Stimulated activated effector memory CD8-positive, alpha-beta T cell treated with anti-CD3 and anti-CD28 coated beads, Interleukin-12 subunit alpha, Interleukin-12 subunit beta, amount 100 ng/mL, for 72 hours (primary cell): Measurements from ENCODE around the gene ELF5.
A peak's percentile ranks its signal among the peaks of the same experiment; 100 is the strongest.

Experiments used
- ATAC-seq: fragments of 150-1000 bp; cut with Tn5 transposase; 2 replicates; pipeline ENCODE4 v1.10.0; 2021
- DNase-seq, 2 donors: peaks; one replicate each; pipeline ENCODE4 v3.0.0; 2021 to 2022; ENCODE audit warnings: low spot score in 2 of 2
- H3K27ac Mint-ChIP-seq: one replicate; pipeline ENCODE4 v1.8.0; 2022; ENCODE audit warnings: mild to moderate bottlenecking, mixed read lengths
- H3K36me3 Mint-ChIP-seq: one replicate; pipeline ENCODE4 v1.8.0; 2022; ENCODE audit warnings: mild to moderate bottlenecking, mixed read lengths
- H3K4me1 Mint-ChIP-seq: one replicate; pipeline ENCODE4 v1.8.0; 2022; ENCODE audit warnings: mixed read lengths
- H3K4me3 Mint-ChIP-seq: one replicate; pipeline ENCODE4 v1.8.0; 2022; ENCODE audit warnings: mild to moderate bottlenecking, mixed read lengths
- H3K9me3 Mint-ChIP-seq: one replicate; pipeline ENCODE4 v1.8.0; 2022; ENCODE audit warnings: mixed read lengths

ELF5 gene

DNA sequence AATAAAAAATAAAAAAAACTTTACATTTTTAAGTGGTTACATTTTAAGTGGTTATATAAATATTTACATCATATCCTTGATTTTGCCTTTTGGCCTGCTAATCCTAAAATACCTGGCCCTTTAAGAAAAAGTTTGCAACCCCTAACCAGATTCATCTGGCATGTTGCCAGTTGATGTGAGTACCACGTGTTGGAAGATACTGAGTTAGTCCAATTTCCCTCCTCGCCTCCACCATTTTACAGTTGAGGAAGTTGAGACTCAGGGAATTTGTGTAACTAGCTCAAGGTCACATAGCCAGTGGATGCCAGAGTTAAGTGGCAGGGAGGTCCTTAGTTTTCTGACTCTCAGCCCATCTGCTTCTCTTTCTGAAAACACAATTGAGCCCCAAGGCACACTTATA, 5.1 kb downstream of the ELF5 start:
- H3K27ac Mint-ChIP-seq, result no peak overlapping the region

DNA sequence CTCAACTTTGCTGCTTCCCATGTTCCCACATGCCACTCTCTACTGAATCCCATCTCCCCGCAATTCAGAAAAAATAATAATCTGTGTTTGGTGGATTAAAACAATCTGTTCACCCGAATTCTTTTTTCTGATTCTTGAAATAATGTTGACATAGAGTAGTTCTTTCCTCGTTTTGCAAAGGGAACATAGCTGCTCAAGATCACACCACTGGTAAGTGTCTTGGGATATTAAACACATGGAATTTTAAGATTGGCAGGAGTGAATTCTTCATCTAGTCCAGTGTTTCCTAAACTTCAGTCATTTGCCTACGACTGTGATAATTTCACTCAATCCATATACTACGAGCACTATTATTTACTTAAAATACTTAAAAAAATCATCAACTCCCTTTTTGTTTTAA, 6.0 kb downstream of the ELF5 start:
- no peak for ATAC-seq
- no peaks in the 10 kb centered on the region for H3K36me3 Mint-ChIP-seq
- no peaks in the 10 kb centered on the region for H3K9me3 Mint-ChIP-seq
- DNase-seq, result no peak
- no peak overlapping the region for H3K4me3 Mint-ChIP-seq
- H3K4me1 Mint-ChIP-seq, result no peaks in the 10 kb centered on the region
- H3K27ac Mint-ChIP-seq, result no peak overlapping the region

More for the DNA sequence above, 5.1 kb downstream of the ELF5 start:
- Mint-ChIP-seq H3K4me3 (no peak overlapping the region), H3K9me3 (no peaks in the 10 kb centered on the region), H3K36me3 (no peaks in the 10 kb centered on the region), H3K4me1 (no peaks in the 10 kb centered on the region)
- ATAC-seq (no peak), DNase-seq (no peak)

DNA sequence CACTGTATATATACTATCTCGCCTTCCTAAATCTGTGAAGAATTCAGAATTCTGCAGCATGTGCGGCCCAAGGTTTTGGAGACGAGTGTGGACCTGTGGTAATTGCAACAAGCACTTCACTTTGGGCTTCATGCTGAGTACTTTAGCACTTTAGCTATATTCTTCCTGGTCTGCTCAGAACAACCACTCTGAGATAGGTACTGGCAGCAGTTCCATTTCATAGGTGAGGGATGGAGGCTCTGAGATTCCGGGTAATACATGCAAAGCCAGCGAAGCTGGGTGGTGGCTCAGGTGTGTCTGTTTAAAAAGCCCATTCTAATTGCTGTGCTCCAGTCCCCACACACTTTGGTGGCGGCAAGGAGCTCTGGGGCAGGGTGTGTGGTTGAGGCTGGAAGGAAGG, 6.4 kb downstream of the ELF5 start:
- no peaks in the 10 kb centered on the region for H3K36me3 Mint-ChIP-seq

DNA sequence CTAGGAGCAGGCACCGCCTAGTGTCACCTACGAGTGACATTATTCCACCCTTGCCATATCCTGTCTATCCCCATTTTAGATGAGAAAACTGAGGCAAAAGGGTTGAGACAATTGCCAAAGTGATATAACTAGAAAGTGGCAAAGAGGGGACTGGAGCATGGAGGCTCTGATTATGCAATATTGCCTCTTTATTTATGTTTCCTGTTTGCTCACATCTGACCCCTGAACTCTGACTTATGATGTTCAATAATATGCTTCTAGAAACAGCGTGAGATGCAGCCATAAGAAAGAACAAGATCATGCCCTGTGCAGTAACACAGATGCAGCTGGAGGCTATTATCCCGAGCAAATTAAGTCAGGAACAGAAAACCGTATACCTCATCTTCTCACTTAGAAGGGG, 7.7 kb downstream of the ELF5 start:
- DNase-seq (no peak), ATAC-seq (no peak)
- Mint-ChIP-seq H3K9me3 (no peaks in the 10 kb centered on the region), H3K27ac (no peak overlapping the region), H3K4me1 (no peaks in the 10 kb centered on the region), H3K4me3 (no peak overlapping the region), H3K36me3 (no peaks in the 10 kb centered on the region)

More for the DNA sequence above, 6.4 kb downstream of the ELF5 start:
- ATAC-seq (no peak), DNase-seq (no peak)
- H3K4me3 Mint-ChIP-seq, result no peak overlapping the region
- no peak overlapping the region for H3K27ac Mint-ChIP-seq
- no peaks in the 10 kb centered on the region for H3K9me3 Mint-ChIP-seq
- no peaks in the 10 kb centered on the region for H3K4me1 Mint-ChIP-seq

DNA sequence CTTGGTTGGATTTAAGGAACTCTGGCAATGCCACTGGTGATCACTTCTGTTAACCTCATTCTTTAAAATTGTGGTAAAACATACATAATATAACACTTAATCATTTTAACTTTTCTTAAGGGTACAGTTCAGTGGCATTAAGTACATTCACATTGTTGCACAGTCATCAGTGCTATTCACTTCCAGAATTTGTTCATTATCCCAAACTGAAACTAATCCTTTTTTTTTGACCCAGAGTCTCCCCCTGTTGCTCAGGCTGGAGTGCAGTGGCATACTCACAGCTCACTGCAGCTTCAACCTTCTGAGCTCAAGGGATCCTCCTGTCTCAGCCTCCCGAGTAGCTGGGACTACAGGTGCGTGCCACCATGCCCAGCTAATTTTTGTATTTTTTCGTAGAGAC, 10.6 kb downstream of the ELF5 start:
- Mint-ChIP-seq H3K36me3 (no peaks in the 10 kb centered on the region), H3K4me1 (no peaks in the 10 kb centered on the region), H3K4me3 (no peak overlapping the region), H3K27ac (no peak overlapping the region), H3K9me3 (no peaks in the 10 kb centered on the region)
- ATAC-seq, result no peak
- no peak for DNase-seq

DNA sequence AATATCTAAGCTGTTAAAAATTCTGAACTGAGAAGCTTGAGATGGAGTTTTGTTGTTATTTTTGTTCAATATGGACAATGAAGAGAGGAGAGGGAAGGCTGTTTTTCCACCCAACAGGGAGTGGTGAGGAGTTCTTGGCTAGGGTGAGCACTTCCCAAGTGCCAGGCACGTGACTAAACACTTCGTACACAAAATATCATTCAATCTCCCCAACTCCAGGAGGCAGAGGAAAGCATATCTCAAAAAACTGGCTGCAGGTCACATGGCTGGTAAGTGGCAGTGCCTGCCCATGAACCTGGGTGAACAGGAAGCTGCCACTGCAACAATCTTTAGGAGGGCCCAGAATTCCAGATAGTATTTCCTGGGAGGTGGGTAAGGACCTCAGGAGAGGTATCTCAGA, 11.6 kb downstream of the ELF5 start:
- H3K4me1 Mint-ChIP-seq, result no peaks in the 10 kb centered on the region
- no peak overlapping the region for H3K27ac Mint-ChIP-seq
- DNase-seq (no peak), ATAC-seq (no peak)
- no peak overlapping the region for H3K4me3 Mint-ChIP-seq
- no peaks in the 10 kb centered on the region for H3K36me3 Mint-ChIP-seq
- H3K9me3 Mint-ChIP-seq, result no peaks in the 10 kb centered on the region

DNA sequence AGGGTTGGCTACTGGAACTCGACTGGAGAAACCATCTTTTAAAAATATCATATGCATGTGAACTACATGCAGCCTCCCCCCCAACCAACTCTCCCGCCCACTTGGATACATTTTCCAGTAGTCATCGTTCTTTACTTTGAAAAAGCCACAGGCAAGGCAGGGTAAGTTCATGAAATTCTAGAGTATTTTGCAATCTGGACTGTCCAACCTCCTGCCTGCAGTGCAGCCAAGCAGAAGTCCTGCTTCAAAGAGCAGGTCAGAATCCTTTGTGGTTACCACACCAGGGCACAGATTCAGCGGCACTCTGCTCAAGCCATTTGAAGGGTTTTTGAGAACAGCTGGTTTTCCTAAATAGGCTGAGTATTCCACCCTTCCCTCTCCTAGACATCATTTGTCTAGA, 12.1 kb downstream of the ELF5 start:
- ATAC-seq, result no peak
- H3K27ac Mint-ChIP-seq, result no peak overlapping the region

DNA sequence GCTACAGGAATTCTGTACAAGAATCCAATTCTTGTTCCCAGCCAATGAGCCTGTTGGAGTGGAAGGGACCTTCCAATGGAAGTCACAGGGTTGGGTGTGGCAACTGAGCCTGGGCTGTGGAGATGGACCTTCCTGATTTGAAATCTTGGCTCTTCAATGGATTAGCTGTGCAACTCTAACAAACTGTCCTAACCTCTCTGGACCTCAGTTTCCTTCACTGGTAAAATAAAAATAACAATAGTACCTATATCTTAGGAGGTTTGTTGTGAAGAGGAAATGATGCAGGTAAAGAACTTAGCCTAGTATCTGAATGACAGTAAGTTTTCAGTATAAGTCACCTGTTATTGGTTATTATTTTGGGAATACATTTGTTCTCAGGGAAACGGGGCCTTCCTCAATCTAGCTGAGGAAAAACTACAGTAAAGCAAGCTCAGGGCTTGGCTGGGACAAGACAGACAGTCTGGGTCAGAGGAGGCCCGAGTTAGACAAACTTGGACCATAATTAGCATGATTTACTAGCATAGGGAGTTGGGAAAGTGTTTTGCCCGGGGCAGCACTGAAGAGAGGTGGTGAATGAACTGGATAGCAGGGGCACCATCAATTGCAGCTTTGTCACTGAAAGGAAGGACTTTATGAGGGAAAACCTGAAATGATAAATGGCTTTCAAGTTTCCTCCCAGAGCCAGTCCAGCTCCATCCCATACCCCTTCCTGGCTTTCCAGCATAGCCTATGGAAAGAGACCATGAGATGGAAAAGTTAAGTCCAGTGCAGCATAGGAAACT, 13.7 kb downstream of the ELF5 start:
- DNase-seq (no peak), ATAC-seq (no peak)
- Mint-ChIP-seq H3K9me3 (no peaks in the 10 kb centered on the region), H3K4me1 (no peaks in the 10 kb centered on the region), H3K4me3 (no peak overlapping the region), H3K36me3 (no peaks in the 10 kb centered on the region), H3K27ac (no peak overlapping the region)

More for the DNA sequence above, 12.1 kb downstream of the ELF5 start:
- DNase-seq, result no peak
- Mint-ChIP-seq H3K4me1 (no peaks in the 10 kb centered on the region), H3K9me3 (no peaks in the 10 kb centered on the region), H3K36me3 (no peaks in the 10 kb centered on the region), H3K4me3 (no peak overlapping the region)

DNA sequence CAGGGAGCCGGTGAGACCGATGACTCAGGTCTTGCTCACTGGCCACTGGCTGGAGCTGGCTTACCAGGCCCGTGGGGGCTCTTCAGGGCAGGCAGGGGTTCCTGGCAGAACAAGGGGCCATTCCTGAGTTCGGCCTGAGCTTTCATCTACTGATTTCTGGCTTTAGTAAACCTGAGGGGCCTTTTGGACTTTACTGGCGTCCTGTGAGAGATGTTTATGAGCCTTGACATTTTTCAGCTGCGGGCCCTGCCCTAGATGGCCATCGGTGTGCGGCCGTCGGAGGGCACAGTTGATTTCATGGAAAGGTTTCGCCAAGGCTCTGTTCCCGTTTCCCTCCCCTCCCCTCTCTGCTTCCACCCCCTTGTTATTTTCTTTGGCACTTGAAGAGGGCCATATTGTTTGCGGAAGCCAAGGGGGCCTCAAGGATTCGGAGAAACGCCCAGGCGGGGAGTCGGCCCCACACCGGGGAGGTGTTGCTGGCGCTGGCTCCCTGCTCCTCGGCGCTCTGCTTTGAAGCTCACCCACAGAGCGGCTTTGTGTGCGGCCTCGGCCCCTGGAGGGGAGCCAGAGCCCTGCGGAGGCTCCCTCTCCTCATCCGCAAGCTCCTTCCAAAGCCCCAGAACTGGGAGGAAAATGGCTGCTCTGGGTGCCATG, 17.7 kb downstream of the ELF5 start:
- H3K36me3 Mint-ChIP-seq, result no peaks in the 10 kb centered on the region
- ATAC-seq (no peak), DNase-seq (no peak)
- no peaks in the 10 kb centered on the region for H3K9me3 Mint-ChIP-seq
- H3K4me1 Mint-ChIP-seq, result no peaks in the 10 kb centered on the region
- no peak overlapping the region for H3K4me3 Mint-ChIP-seq
- no peak overlapping the region for H3K27ac Mint-ChIP-seq

DNA sequence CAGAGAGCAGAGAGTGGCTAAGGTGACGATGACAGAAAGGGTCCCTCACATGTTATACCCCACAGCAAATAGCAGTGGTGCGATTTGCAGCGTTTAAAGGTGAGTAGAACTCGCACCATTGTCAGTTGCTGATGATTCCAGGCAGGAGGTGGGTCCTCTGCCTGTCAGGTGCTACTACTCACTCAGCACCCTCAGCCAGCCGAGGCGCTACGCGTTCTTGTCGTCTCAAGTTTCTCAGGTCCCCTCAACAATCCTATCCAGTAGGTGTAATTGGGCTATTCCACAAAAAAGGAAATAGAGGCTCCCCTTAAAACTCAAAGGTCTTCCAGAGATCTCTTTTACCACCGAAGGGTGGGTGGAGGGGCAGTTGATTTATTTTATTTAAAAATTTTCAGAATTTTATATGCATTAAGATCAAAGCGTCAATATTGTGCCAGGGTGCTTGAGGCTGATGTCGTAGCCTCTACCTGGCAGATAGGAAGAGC, 18.3 kb downstream of the ELF5 start:
- no peaks in the 10 kb centered on the region for H3K36me3 Mint-ChIP-seq
- no peak overlapping the region for H3K27ac Mint-ChIP-seq
- no peaks in the 10 kb centered on the region for H3K4me1 Mint-ChIP-seq
- no peak for DNase-seq
- no peak overlapping the region for H3K4me3 Mint-ChIP-seq
- no peak for ATAC-seq
- no peaks in the 10 kb centered on the region for H3K9me3 Mint-ChIP-seq

DNA sequence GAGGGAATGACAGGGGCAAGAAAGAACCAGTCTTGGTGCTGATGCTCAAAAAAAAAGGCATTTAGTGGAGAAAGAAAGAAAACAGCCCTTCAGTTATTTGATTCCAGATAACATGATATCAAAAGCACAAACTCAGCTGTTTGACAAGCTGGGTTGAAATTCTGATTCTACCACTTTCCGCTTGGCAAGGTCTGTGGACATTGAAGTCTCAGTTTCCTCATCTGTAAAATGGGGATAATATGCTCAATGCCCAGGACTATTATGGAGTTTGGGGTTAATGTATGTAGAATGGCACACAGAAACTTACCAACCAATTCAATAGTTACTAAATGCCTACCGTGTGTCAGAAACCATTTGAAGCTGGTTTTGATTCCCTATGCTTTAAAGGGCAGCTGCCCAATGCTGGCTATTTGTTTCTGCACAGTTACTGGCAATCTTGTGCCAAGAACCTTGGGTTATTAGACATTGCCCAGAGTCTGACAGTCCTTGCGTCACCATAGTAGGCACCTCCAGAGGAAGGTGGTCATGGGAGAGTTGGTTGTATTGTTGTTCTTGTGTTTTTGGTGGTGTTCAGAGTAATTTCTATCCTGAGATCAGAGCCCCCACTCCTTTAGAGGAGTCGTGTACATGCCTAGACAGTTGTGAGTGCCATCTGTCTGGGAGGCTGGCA, 19.5 kb downstream of the ELF5 start:
- ATAC-seq, result no peak
- DNase-seq, result no peak
- Mint-ChIP-seq H3K9me3 (no peaks in the 10 kb centered on the region), H3K4me3 (no peak overlapping the region), H3K27ac (no peak overlapping the region), H3K36me3 (no peaks in the 10 kb centered on the region), H3K4me1 (no peaks in the 10 kb centered on the region)

DNA sequence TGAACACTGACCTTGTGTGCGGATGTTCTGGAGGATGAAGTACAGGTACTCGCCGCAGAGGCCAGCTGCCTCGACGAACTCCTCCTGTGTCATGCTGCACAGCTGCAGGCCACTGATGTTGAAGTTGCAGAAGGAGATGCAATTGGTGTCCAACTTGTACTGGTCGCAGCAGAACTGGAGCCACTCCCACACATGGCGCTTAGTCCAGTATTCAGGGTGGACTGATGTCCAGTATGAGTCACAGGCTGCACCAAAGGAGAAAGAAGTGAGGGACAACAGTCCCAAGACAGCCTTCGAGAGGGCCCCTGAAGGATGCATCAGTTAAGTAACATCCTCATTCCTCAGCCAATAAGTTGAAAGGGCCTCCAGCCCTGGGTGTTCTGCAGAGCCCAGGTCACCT, 20.1 kb downstream of the ELF5 start:
- no peaks in the 10 kb centered on the region for H3K36me3 Mint-ChIP-seq
- ATAC-seq (no peak), DNase-seq (no peak)
- H3K9me3 Mint-ChIP-seq, result no peaks in the 10 kb centered on the region
- no peak overlapping the region for H3K27ac Mint-ChIP-seq
- H3K4me1 Mint-ChIP-seq, result no peaks in the 10 kb centered on the region
- no peak overlapping the region for H3K4me3 Mint-ChIP-seq

DNA sequence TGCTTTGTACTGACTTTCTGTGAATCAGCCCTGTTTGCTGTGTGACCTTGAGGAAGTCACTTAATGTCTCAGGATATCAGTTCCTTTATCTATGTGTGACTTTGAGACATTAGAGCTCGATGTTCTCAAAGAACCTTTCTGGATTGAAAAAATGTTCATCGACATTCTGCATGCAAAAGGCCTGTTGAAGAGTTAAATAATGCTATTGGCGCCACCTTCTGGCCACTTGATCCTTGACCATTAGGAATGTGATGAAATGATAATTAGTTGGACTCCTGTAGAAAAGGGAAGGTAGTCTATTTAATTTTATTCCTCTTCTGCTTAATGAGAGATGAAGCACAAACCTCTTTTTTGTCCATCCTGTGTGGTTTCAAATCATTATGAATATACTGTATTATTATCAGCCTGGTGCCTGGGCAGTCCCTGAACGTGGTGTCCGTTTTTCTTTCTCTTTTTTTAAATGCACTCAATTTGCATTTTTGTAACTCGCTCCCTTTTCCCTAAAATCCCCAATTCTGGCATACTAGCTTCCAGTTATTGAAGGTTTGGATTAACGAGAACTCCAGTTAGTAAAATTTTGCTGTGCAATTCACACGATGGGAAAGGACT, 20.7 kb downstream of the ELF5 start:
- no peak overlapping the region for H3K27ac Mint-ChIP-seq
- ATAC-seq (no peak), DNase-seq (peak in 1 of 2 donors; percentile 62)
- H3K4me1 Mint-ChIP-seq, result no peaks in the 10 kb centered on the region
- no peaks in the 10 kb centered on the region for H3K36me3 Mint-ChIP-seq
- no peaks in the 10 kb centered on the region for H3K9me3 Mint-ChIP-seq
- H3K4me3 Mint-ChIP-seq, result no peak overlapping the region

DNA sequence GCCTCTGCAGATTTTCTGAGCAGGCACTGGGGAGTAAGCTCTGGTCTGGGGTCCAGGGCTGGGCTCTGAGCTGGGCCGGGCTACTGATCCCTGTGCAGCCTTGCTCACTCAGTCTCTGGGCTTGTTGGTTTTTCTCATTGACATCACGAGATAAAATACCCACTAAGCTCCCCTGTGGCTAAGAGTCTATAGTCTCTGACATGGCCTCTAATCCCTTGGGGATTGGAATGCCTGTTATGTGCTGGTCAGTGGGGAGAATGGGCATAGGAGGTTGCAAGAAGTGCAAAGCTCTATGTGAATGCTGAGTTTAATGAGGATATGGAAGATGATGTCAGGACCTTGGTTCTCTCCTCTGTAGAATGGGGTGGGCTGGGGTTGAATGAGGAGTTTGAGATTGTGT, 23.3 kb downstream of the ELF5 start:
- no peak overlapping the region for H3K4me3 Mint-ChIP-seq
- DNase-seq, result no peak
- ATAC-seq, result no peak
- no peaks in the 10 kb centered on the region for H3K4me1 Mint-ChIP-seq
- no peaks in the 10 kb centered on the region for H3K9me3 Mint-ChIP-seq
- H3K36me3 Mint-ChIP-seq, result no peaks in the 10 kb centered on the region
- H3K27ac Mint-ChIP-seq, result no peak overlapping the region

DNA sequence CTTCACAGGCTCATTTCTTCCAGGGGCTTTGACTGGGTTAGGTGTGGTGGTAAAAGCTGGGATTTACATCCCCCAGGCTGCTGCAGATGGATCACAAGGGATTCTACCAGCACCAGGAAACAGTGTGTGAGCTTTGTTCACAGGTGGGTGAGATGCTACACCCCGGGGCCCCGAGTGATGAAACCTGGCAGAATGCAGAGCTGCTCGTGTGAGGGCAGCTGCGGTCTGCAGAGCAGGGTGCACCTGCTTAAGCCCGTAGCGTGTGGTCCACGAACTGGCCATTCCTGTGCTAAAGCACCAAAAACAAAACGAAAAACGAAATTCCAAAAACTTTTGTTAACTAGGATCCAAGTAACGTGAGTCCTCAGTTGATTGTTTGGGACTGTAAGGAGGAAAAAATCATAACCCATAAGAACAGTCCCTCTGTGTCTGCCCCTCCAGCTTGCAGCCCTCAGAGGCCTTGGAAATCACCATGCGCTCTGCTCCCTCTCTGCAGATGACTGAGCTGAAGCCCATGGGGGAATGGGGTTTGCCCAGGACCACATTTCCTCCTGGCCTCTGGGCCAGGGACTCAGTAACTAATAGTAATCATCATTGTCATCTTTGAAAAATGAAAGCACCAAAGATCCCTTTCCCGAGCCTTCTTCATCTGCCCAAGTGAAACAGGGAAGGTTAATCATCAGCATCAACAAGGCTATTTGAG, 24.6 kb downstream of the ELF5 start:
- Mint-ChIP-seq H3K9me3 (no peaks in the 10 kb centered on the region), H3K27ac (no peak overlapping the region), H3K4me3 (no peak overlapping the region), H3K36me3 (no peaks in the 10 kb centered on the region), H3K4me1 (no peaks in the 10 kb centered on the region)
- ATAC-seq (no peak), DNase-seq (no peak)
